HG02840 (cell line): Measurements from ENCODE around the gene SYDE2.
"Not testable (repeated sequence)": the region's sequence is repeated elsewhere in the genome, so short reads cannot be mapped to it uniquely, and the experiment has no call there.

Experiments
- ATAC-seq: cut with Tn5 transposase; IDR thresholded peaks from one replicate; pipeline ENCODE4 v1.9.1; 2021; ENCODE audit warnings: mild to moderate bottlenecking, moderate library complexity, moderate number of reproducible peaks; ENCODE audit not compliant: unreplicated experiment, low FRiP score

SYDE2 gene

DNA sequence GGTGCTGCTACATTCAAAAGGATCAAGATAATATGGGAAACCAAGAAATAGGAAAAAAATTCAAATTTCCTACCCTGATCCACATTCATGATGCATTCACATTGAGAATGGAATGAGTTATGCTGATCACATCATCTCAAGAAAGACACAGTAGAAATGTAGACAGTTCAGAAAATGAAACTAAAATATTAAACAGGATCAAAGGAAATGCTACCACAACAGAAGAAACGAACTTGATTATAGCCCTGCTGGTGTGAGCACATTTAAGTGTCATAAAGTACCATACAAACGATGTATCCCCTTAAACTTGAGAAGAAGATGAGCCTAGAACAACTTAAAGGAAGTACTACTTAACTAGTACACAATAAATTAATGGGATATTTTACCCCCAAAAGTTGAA is 21.3 kb downstream of the SYDE2 start:
- ATAC-seq = no peak

DNA sequence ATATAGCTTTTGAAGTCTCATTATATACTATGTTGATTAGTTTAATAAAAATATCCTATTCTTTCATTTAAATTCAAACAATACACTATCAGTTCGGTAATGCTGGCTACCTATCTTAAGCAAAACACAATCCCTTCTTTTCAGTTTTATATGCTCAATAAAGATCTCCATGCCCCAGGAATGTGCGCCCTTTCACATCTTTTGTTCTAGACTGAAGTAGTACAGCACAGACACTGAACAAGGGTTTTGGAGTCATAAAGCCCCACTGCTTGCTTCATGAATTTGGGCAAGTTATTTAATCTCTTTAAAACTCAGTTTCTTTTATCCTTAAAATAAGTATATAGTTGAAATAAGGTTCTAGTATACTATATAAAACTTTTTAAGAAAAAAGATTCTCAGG is 22.4 kb downstream of the SYDE2 start:
- no peak for ATAC-seq

DNA sequence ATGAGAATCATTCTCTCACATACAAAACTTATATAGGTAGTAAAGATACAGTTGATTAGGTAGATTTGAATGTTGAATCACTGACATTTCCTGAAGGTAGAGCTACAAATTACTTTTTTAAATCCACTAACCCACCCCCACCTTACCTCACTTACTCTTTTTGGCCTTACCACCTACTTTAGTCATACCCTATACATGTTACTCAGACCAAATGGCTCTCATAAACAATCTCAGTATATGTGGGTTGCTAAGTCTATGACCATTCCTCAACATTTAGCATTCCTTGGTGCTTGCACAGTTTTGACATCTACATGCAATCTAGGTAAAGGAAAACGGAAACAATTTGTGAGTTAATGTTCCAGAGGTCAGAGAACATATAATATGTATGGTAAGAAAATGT is 26.3 kb downstream of the SYDE2 start:
- no peak for ATAC-seq

DNA sequence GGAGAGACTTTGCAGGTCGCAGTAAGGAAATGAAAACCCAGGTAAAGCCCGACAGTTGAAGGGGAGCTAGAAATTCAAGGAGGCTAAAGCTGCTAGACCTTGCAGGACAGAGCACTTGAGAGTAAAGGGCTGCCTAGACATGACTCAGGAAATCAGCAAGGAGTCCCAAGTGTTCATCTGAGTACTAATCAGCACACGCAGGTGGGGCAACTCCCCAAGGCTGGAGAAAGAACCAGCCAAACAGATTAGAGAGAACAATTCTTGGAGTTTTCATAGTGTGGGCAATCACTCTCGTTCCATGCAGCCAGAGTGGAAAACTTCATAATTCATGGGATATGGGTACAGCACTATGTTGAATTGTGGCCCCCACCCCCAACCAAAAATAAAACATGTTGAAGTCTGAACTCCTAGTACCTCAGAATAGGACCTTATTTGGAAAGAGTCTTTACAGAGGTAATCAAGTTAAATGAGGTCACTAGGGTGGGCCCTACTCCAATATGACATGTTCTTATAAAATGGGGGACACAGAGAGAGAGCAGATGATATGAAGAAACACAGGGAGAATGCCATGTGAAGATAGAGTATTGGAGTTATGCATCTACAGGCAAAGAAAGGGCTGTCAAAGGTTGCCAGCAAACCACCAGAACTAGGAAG is 28.0 kb downstream of the SYDE2 start:
- ATAC-seq = no peak

DNA sequence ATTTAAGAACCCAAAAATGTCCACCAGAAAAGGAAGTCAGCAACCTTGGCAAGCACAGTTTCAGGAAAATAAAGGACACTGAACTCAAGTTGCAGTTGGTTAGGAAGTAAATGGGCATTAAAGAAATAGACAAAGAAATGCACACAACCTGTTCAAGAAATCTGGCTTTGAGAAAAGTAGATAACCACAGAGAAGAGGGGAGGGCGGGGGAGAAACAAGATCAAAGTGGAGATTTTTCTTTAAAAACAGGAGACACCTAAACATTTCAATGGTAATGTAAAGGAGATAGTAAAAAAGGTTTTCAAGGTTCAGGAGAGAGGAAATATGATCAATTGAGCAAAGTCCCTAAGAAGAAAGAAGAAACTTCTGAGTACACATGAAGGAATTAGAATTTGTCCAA is 29.1 kb downstream of the SYDE2 start:
- no peak for ATAC-seq

DNA sequence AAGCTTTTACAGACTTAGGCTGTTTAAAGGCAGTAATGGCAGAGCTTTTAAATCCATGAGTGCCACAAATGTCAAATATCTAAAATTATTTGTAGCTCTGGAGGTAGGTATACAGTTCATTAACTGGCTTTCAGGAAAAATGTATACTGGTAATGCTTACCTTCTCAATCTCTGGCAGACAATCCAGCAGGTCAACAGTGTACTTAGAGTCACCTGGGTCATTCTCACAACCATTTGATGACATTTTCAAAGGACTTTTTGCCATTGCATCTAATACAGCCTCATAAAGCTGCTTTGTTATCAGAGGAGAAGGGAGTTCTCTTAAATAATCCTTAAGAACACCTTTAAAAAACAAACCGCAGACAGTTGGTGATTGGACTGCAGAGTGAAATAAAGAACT is 31.9 kb downstream of the SYDE2 start:
- ATAC-seq = no peak

DNA sequence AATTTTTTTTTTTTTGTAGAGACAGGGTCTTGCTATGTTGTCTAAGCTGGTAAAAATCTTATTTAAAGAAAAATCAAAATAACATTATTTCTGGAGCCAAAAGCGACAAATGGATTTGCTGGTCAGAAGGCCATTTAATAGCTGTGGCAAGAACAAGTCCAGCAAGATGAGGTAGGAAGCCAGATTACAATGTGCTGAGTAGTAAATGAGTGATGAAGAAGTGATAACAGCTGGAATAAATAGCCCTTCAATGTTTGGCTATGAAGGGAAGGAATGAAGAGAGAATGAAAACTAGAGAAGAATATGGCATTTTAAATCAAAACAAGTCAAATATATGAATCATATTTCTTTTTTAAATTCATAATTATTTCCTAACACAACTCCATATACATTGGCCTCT is 34.5 kb downstream of the SYDE2 start:
- ATAC-seq = no peak

DNA sequence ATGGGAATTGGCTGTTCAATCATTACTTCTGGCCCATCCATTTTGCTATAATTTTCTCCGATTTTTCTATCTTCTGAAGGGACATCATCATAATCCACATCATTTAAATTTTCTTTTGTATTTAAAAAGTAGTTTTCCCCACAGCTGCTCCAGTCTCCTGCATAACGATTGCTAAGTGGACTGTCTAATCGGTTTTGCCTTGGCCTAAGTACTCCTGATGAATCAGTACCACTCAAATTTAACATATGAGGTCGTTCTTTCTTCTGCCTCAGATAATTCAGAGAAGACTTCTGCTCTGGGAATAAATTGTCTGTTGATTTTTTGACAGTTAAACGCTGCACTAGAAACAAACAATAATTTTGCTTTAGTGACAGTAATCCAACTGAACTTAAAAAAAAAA is 41.9 kb downstream of the SYDE2 start:
- ATAC-seq = no peak

DNA sequence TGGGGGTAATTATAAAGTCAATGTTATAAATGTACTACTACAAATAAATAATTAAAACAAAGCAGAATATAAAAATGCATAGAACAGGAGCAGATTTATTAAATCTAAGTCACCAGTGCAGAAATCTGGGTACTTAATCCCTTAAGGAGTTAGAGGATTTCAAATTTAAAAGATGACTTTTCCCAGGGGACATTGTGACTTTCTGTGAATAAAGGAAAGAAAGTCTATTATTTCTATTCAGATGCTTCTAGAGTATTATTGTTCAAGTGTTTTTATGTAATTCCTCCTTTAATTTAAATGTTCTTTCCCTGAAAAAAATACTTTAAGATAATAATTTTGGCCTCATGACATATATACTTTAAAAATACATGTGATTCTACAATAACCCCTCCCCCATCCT is 43.4 kb downstream of the SYDE2 start:
- ATAC-seq = no peak

DNA sequence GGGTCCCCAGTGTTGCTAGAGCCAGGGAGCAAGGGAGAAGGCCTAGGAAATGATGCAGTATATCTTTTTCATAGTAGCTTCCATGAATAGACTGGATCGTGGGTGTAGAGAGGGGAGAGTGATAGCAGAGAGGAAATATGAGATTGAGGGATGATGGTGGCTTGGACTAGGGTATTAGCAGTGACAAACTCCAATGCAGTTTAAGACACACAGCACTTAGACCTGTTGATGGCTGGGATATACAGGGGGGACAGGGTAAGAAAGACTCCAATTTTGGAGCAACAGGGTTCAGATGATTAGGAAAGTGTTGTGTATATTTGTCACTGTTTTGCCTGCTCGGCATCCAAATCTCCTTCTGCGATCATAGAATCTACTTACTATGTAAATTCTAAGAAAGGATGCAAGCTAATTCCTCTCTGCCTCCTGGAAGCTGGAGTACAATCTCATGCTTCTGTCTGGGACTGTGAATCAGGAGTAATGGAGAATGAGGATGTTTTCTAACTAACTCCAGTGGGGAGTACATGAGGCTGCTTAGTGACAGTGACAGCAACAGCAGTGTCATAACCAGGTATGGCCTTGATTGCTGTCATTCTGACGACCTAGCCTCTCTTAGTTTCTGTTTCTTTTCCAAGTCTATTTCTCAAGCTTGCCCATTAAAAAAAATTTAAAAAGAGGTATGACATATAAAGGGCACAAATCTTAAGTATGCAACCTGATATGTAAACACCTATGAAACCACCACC is 47.5 kb downstream of the SYDE2 start:
- no peak for ATAC-seq

DNA sequence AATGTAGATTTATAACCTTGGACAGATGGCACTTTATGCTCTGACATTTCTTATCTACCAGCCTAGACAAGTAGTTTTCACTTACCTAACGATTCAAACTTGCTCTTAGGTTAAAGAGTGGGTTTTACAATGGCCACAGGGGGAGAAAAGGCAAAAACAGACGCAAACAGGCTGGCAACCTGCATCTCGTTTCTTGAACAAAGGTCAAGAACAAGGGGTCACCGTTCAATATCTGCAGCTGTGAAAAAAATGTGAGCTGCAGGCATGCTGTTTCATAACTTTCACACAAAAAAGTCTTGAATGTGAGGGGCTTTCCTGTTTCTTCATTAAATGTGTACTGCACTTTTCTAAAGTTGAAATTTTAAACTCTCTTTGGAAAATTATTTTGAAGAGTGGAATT is 49.4 kb downstream of the SYDE2 start:
- no peak for ATAC-seq

DNA sequence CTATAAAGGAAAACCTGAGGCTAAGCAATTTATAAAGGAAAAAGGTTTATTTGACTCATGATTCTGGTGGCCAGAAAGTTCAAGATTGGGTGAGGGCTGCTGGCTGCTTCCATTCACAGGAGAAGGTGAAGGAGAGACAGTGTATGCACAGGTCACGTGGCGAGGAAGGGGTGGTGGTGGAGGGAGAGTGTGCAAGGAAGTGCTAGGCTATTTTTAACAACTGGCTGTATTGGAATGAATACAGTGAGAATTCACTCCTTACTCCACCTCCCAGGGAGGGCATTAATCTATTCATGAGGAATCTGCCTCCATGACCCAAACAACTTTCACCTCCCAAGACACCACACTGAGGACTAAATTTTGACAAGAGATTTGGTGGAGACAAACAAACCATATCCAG is 51.0 kb downstream of the SYDE2 start:
- ATAC-seq = no peak

DNA sequence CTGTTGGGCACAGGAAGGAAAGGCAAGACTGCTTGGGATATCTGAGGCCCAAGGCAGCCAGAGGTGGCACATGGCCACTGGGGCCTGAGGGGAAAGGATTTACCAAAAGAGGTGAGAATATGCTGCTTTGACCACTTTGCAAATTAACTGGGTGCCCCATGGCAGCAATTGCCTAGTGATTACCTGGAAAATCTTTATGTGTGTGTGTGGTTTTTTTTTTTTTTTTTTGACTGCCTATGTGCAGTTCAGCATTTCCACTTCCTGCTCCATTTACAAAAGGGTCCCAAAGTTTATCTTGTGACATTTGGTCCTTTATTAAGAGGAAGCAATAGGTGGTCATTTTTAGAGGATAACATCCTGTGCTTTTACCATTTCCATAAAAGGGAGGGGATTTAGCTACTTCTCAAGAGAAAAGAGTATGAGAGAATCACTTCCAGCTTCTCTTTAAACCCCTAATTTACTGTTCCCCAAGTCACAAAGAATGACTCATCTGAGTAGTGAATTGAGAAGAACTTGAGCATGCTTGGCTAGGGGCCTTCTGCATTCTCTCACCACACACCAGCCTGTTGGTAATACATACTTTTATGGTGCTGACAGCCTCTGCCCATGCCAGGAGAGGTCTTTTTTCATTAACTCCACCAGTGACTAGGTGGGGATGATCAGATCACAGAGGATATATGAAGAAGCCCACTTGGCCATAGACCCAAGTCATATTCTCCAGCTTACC is 52.1 kb downstream of the SYDE2 start:
- no peak for ATAC-seq

DNA sequence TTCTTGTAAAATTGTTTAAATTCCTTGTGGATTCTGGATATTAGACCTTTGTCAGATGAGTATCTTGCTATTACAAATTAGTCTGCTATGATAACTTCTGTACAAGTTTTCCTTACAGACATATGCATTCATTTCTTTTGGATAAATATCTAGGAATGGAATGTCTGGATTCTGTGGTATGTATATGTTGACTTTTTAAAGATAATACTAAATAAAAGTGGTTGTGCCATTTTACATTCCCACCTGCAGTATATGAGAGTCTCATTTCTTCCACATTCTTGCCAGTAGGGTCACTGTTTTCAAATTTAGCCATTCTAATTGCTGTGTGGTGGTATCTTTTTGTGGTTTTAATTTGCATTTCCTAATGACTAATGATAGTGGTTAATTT is 53.9 kb downstream of the SYDE2 start:
- no peak for ATAC-seq

DNA sequence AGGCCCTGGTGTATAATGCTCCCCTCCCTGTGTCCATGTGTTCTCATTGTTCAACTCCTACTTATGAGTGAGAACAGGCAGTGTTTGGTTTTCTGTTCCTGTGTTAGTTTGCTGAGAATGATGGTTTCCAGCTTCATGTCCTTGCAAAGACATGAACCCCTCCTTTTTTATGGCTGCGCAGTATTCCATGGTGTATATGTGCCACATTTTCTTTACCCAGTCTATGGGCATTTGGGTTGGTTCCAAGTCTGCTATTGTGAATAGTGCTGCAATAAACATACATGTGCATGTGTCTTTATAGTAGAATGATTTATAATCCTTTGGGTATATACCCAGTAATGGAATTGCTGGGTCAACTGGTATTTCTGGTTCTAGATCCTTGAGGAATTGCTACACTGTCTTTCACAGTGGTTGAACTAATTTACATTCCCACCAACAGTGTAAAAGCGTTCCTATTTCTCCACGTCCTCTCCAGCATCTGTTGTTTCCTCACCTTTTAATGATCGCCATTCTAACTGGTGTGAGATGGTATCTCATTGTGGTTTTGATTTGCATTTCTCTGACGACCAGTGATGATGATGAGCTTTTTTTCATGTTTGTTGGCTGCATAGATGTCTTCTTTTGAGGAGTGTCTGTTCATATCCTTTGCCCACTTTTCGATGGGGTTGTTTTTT is 54.4 kb downstream of the SYDE2 start:
- not testable (repeated sequence) for ATAC-seq

DNA sequence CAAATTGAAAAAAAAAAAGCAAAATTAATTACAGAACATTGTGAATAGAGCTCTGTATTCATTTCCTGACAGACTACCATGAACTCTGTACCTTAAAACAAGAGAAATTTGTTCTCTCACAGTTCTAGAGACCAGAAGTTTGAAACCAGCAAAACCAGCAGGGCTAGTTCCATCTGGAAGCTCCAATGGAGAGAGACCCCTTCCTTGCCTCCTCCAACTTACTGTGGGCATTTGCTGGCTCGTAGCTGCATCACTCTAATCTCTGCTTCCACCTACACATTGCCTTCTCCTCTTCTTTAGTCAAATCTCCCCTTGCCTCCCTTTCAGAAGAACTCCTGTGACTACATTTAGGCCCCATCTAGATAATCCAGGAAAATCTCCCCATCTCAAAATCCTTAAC is 56.5 kb downstream of the SYDE2 start:
- no peak for ATAC-seq

DNA sequence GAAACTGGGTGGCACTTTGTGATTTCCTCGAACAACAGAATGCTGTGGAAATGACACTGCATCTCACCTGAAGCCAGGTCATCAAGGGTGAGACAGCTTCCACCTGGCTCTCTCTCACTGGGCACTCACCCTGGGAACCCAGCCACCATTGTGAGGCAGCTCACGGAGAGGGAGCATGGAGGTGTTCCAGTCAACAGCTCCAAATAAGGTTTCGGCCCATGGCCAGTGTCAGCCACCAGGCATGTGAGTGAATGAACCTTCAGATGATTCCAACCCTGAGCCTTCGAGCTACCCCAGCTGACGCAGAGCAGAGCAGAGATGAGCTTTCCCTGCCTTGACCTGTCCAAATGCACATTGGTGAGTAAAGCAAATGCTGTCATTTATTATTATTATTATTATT is 58.1 kb downstream of the SYDE2 start:
- no peak for ATAC-seq

DNA sequence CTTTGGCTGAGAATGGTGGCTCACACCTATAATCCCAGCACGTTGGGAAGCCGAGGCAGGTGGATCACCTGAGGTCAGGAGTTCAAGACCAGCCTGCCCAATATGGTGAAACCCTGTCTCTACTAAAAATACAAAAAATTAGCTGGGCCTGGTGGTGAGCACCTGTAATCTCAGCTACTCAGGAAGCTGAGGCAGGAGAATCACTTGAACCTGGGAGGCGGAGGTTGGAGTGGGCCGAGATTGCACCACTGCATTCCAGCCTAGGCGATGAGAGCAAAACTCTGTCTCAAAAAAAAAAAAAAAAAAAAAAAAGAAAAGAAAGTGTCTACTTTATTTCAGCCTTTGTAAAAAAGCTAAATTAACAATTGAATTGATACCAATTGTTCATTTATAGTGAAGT is 62.4 kb downstream of the SYDE2 start:
- not testable (repeated sequence) for ATAC-seq

DNA sequence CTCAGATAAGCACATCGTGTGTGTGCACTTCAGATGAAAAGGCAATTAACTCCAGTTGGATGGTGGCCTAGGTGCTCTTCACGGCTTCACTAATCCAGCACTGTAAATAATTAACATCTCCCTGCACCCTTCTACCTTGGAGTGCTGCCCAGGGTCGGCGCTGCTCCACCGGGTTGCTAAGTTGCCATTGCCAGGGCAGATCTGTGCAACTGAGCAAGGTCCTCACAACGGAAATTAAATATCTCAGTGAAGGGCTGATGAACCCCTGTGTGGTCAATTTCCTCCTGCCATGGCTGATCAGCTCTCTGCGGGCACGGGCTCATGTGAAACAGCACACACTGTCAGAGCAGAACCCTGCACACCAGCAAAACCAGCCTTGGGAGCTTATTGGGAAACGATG is 63.2 kb downstream of the SYDE2 start:
- no peak for ATAC-seq

DNA sequence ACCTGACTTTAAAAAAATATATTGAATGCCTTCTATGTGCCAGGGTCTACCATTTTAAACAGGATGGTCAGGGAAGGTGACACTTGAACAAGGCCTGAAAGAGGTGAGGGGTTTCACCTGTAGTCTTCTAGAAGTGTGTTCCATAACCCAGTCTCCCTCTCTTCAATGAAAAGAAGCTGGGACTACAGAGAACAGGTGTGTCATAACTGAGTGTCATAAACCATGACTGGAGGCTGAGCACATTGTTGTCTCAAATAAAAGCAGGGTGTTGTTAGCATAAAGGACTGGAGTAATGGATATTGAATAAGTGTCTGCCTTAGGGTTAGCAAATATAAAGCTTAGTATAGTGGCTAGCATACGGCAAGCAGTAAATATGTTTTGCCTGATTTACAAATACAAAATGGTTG is 65.4 kb downstream of the SYDE2 start:
- ATAC-seq = no peak
